Right ventricle myocardium superior (tissue), 1 donor: ENCODE measurements around the gene RNF144B. TPM values are rescaled to one million over a fixed set of nuclear protein-coding genes. Genes with fewer than 3 reads are reported as not detected.
A peak's percentile ranks its signal among the peaks of the same experiment; 100 is the strongest.
"Not testable (repeated sequence)": the region's sequence is repeated elsewhere in the genome, so short reads cannot be mapped to it uniquely, and the experiment has no call there.

Experiments
- ATAC-seq: fragments of 200-7000 bp; cut with Tn5 transposase; one replicate; pipeline ENCODE4 v1.9.1; 2020; ENCODE audit warnings: mild to moderate bottlenecking; ENCODE audit not compliant: poor library complexity
- DNase-seq: peaks from one replicate; pipeline ENCODE4 v3.0.0-alpha.2; 2020
- intact Hi-C: fragments of 100-400 bp; cut with DNase I; formaldehyde crosslinking; loops from one replicate; pipeline ENCODE4 v1.11.2; 2022
- total RNA-seq: library from RNA; stranded (reverse); fragmentation: NEBNext Ultra II Directional; extraction: Animal tissue kit (Norgen Biotek cat#: 25700); gene quantifications from one replicate; pipeline ENCODE4 v1.2.1, GENCODE V29; 2021
- donor health status: DM: no; HTN: yes; CAD: no; lungs with severe emphysema.

RNF144B gene
- total RNA-seq, 1 donor from 2014 or later, result 17.1 TPM

GRCh38 chr6:18398225-18398624 lies 11.1 kb downstream of the RNF144B start:
- intact Hi-C loops, DNase-seq, ATAC-seq: not testable (repeated sequence)

- DNase-seq (no peak), ATAC-seq (peak; percentile 57)
- intact Hi-C loops, result no loop called here
Measured at GRCh38 chr6:18400831-18401446, 13.8 kb downstream of the RNF144B start.

GRCh38 chr6:18404965-18405364 lies 17.8 kb downstream of the RNF144B start:
- intact Hi-C loops, DNase-seq, ATAC-seq: not testable (repeated sequence)

GRCh38 chr6:18405477-18406293 lies 18.5 kb downstream of the RNF144B start:
- no peak for DNase-seq
- no peak for ATAC-seq
- intact Hi-C loops, result no loop called here

GRCh38 chr6:18406955-18407749 lies 20.0 kb downstream of the RNF144B start:
- DNase-seq, result no peak
- no peak for ATAC-seq
- intact Hi-C loops, result no loop called here

GRCh38 chr6:18409602-18410001 lies 22.5 kb downstream of the RNF144B start:
- intact Hi-C loops, DNase-seq: not testable (repeated sequence)

GRCh38 chr6:18410412-18410811 lies 23.3 kb downstream of the RNF144B start:
- DNase-seq, result no peak
- no peak for ATAC-seq
- intact Hi-C loops, result no loop called here

More at GRCh38 chr6:18409602-18410001, 22.5 kb downstream of the RNF144B start:
- not testable (repeated sequence) for ATAC-seq

- intact Hi-C loops, result no loop called here
- peak; percentile 36 for ATAC-seq
- DNase-seq, result no peak
Measured at GRCh38 chr6:18412068-18412467, 24.9 kb downstream of the RNF144B start.

- DNase-seq, result no peak
- ATAC-seq, result no peak
- intact Hi-C loops, result no loop called here
Measured at GRCh38 chr6:18412644-18413043, 25.5 kb downstream of the RNF144B start.

- intact Hi-C loops, result no loop called here
- DNase-seq (no peak), ATAC-seq (no peak)
Measured at GRCh38 chr6:18413381-18413780, 26.2 kb downstream of the RNF144B start.

GRCh38 chr6:18414116-18414515 lies 27.0 kb downstream of the RNF144B start:
- intact Hi-C loops, result no loop called here
- ATAC-seq (no peak), DNase-seq (no peak)

- intact Hi-C loops, result no loop called here
- DNase-seq (no peak), ATAC-seq (no peak)
Measured at GRCh38 chr6:18415207-18415606, 28.1 kb downstream of the RNF144B start.

GRCh38 chr6:18415671-18416340 lies 28.7 kb downstream of the RNF144B start:
- intact Hi-C loops, result no loop called here
- DNase-seq (no peak), ATAC-seq (no peak)

- intact Hi-C loops, result no loop called here
- no peak for ATAC-seq
- DNase-seq, result no peak
Measured at GRCh38 chr6:18416341-18416679, 29.2 kb downstream of the RNF144B start.

GRCh38 chr6:18420328-18420727 lies 33.2 kb downstream of the RNF144B start:
- no peak for ATAC-seq
- intact Hi-C loops, result no loop called here

GRCh38 chr6:18422136-18422535 lies 35.0 kb downstream of the RNF144B start:
- ATAC-seq, result no peak
- no peak for DNase-seq
- intact Hi-C loops, result no loop called here

More at GRCh38 chr6:18420328-18420727, 33.2 kb downstream of the RNF144B start:
- no peak for DNase-seq

GRCh38 chr6:18423426-18423825 lies 36.3 kb downstream of the RNF144B start:
- ATAC-seq (no peak), DNase-seq (no peak)
- intact Hi-C loops, result no loop called here

GRCh38 chr6:18424201-18424600 lies 37.1 kb downstream of the RNF144B start:
- ATAC-seq (no peak), DNase-seq (no peak)
- intact Hi-C loops, result no loop called here

GRCh38 chr6:18425218-18425617 lies 38.1 kb downstream of the RNF144B start:
- intact Hi-C loops, result no loop called here
- no peak for ATAC-seq
- DNase-seq, result no peak
